ENCODE measurements around the gene FUOM.

DNA sequence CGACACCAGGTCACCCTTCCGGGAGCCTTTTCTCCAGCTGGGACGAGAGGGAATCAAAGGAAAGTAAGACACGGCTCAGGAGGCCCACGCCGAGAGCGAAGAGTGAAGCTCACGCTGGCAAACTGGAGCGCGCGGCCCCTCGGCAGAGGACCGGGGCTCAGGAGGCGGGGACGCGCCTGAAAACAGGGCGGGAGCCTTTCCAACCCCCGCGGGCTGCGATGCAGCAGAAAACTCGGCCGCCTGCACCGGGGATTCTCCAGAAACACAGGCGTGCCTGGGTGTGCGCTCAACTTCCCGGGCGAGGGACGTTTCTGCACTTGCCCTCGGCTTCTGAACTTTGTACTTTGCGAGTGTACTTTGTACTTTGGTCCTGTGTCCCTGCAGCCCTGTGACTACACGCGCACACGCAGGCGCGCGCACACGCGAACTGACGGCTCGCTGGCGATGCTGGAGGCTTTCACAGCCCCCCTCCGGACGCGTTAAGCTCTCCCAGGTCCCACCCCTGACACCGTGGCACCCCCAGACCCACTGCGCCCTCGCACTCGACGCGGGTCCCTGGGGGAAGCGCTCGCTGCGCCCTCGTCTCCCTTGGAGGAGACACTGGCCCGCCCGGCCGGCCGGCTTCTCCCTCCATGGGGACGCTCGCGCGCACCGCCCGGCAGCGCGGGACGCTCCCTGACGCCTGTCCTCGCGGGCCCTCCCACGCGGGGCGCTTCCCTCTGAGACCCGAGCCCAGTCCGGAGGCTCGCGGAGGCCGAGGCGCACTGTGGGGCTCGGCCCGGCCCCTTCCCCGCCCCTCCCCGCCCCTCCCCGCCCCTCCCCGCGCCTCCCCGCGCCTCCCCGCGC, 20.7 kb upstream of the FUOM start:
- TF ChIP-seq PML (IDR thresholded peaks at IDR 0.05; ENCODE audit: low read length) (no peak), NFYB (IDR thresholded peaks at IDR 0.05; ENCODE audit: insufficient read depth, low read depth, low read length) (no peak), SMC3 (IDR thresholded peaks at IDR 0.05; ENCODE audit: borderline replicate concordance, low read length) (no peak), ESRRA (IDR thresholded peaks at IDR 0.05; ENCODE audit: low read length) (peak; percentile 91; the same call in 1 of the 2 replicates), NRF1 (conservative IDR thresholded peaks at IDR 0.05; ENCODE audit: low read depth, low read length) (no peak), MAX (IDR thresholded peaks at IDR 0.05; ENCODE audit: low read depth, low read length) (no peak), EZH2 (IDR thresholded peaks at IDR 0.05; ENCODE audit: borderline replicate concordance, control insufficient read depth, low read depth, low read length) (no peak), MYC (IDR thresholded peaks at IDR 0.05; ENCODE audit: insufficient read depth, insufficient read length, insufficient replicate concordance, low read length, severe bottlenecking) (no peak), RAD21 (IDR thresholded peaks at IDR 0.05; ENCODE audit: insufficient read depth, low read depth, low read length) (no peak), EP300 (IDR thresholded peaks at IDR 0.05; ENCODE audit: borderline replicate concordance in 1 of 2, control insufficient read depth in 1 of 2, low read depth in 2 of 2, low read length in 2 of 2) (no peak), JUND (IDR thresholded peaks at IDR 0.05; ENCODE audit: low read depth, low read length) (no peak), POLR2A (IDR thresholded peaks at IDR 0.05; ENCODE audit: low read depth, low read length) (peak; percentile 43; the same call in 1 of the 2 replicates)
- TF ChIP-seq, protein P1, sequence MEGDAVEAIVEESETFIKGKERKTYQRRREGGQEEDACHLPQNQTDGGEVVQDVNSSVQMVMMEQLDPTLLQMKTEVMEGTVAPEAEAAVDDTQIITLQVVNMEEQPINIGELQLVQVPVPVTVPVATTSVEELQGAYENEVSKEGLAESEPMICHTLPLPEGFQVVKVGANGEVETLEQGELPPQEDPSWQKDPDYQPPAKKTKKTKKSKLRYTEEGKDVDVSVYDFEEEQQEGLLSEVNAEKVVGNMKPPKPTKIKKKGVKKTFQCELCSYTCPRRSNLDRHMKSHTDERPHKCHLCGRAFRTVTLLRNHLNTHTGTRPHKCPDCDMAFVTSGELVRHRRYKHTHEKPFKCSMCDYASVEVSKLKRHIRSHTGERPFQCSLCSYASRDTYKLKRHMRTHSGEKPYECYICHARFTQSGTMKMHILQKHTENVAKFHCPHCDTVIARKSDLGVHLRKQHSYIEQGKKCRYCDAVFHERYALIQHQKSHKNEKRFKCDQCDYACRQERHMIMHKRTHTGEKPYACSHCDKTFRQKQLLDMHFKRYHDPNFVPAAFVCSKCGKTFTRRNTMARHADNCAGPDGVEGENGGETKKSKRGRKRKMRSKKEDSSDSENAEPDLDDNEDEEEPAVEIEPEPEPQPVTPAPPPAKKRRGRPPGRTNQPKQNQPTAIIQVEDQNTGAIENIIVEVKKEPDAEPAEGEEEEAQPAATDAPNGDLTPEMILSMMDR (IDR thresholded peaks at IDR 0.05 in 2 of 3, conservative IDR thresholded peaks at IDR 0.05 in 1 of 3; ENCODE audit: control insufficient read depth in 2 of 3, extremely low read depth in 1 of 3, insufficient read depth in 1 of 3, low read depth in 3 of 3, low read length in 3 of 3), result no peak
- TF ChIP-seq, protein P2, sequence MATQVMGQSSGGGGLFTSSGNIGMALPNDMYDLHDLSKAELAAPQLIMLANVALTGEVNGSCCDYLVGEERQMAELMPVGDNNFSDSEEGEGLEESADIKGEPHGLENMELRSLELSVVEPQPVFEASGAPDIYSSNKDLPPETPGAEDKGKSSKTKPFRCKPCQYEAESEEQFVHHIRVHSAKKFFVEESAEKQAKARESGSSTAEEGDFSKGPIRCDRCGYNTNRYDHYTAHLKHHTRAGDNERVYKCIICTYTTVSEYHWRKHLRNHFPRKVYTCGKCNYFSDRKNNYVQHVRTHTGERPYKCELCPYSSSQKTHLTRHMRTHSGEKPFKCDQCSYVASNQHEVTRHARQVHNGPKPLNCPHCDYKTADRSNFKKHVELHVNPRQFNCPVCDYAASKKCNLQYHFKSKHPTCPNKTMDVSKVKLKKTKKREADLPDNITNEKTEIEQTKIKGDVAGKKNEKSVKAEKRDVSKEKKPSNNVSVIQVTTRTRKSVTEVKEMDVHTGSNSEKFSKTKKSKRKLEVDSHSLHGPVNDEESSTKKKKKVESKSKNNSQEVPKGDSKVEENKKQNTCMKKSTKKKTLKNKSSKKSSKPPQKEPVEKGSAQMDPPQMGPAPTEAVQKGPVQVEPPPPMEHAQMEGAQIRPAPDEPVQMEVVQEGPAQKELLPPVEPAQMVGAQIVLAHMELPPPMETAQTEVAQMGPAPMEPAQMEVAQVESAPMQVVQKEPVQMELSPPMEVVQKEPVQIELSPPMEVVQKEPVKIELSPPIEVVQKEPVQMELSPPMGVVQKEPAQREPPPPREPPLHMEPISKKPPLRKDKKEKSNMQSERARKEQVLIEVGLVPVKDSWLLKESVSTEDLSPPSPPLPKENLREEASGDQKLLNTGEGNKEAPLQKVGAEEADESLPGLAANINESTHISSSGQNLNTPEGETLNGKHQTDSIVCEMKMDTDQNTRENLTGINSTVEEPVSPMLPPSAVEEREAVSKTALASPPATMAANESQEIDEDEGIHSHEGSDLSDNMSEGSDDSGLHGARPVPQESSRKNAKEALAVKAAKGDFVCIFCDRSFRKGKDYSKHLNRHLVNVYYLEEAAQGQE (IDR thresholded peaks at IDR 0.05; ENCODE audit: low read depth, low read length), result no peak
